ENCODE results near the gene KIAA1671. TPM values are rescaled to one million over a fixed set of nuclear protein-coding genes. Genes with fewer than 3 reads are reported as not detected.
"Not testable (repeated sequence)": the region's sequence is repeated elsewhere in the genome, so short reads cannot be mapped to it uniquely, and the experiment has no call there.

KIAA1671 gene
- total RNA-seq, 3 donors from 2014 or later: 9.8 to 62.8 (median 36.4) TPM

DNA sequence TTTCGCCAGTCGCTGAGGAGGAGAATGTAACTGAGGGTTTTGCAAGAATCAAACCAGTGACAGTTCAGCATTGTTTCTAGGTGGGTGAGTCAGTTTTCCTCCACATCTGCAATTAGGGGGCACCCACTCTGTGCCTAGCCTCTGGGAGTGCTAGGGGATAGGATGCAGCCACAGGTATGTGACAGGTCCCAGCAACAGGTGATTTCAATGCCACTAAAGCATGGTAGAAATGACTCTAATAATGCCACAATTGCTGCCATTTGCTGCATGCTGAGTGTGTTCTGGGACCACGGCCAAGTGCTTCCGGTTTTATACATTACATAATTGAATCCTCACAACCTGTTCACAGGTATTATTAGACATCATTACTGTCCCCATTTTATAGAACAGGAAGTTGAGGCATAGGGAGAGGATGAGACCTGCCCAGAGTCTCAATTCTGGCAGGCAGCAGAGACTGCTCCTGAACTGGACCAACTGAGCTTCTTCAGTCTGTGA lies 267.5 kb downstream of the KIAA1671 start:
- Histone ChIP-seq H3K27ac (no peak overlapping the region), H3K4me3 (no peak overlapping the region), H3K4me1 (no peaks in the 10 kb centered on the region), H3K36me3 (no peaks in the 10 kb centered on the region), H3K9me3 (no peaks in the 10 kb centered on the region), H3K27me3 (no peaks in the 10 kb centered on the region)
- intact Hi-C loops (cut with DNase I; ENCODE audit: low total_unique reads): no loop called here
- TF ChIP-seq POLR2A (IDR thresholded peaks at IDR 0.05) (no peak), POLR2AphosphoS5 (IDR thresholded peaks at IDR 0.05) (no peak)
- TF ChIP-seq, protein P1, sequence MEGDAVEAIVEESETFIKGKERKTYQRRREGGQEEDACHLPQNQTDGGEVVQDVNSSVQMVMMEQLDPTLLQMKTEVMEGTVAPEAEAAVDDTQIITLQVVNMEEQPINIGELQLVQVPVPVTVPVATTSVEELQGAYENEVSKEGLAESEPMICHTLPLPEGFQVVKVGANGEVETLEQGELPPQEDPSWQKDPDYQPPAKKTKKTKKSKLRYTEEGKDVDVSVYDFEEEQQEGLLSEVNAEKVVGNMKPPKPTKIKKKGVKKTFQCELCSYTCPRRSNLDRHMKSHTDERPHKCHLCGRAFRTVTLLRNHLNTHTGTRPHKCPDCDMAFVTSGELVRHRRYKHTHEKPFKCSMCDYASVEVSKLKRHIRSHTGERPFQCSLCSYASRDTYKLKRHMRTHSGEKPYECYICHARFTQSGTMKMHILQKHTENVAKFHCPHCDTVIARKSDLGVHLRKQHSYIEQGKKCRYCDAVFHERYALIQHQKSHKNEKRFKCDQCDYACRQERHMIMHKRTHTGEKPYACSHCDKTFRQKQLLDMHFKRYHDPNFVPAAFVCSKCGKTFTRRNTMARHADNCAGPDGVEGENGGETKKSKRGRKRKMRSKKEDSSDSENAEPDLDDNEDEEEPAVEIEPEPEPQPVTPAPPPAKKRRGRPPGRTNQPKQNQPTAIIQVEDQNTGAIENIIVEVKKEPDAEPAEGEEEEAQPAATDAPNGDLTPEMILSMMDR (IDR thresholded peaks at IDR 0.05): no peak
- DNase-seq (ENCODE audit: low spot score in 2 of 2): no peak

DNA sequence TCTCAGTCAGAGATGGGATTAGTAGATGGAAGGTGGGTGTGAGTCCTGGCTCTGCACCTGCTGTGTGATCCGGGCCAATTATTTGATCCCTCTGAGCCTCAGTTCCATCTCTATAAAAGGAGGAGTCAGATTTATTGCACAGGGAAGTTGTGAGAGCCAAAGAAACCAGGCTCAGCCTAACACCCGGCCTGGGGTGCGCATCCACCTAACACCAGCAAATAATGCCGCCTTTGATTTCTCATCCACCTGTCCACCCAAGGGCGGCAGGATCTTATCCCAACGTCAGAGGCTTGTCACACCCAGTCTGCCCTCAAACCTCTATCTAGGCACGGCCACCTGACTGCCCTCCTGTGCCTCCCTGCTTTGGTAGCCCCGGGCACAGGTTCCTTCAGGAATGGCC lies 269.3 kb downstream of the KIAA1671 start:
- TF ChIP-seq POLR2AphosphoS5 (IDR thresholded peaks at IDR 0.05) (no peak), POLR2A (IDR thresholded peaks at IDR 0.05) (no peak)
- TF ChIP-seq, protein P1 (IDR thresholded peaks at IDR 0.05): no peak
- Histone ChIP-seq H3K4me1 (no peaks in the 10 kb centered on the region), H3K36me3 (no peaks in the 10 kb centered on the region), H3K9me3 (no peaks in the 10 kb centered on the region), H3K4me3 (no peak overlapping the region), H3K27me3 (no peaks in the 10 kb centered on the region), H3K27ac (no peak overlapping the region)
- no peak for DNase-seq (ENCODE audit: low spot score in 2 of 2)
- intact Hi-C loops (cut with DNase I; ENCODE audit: low total_unique reads): no loop called here

DNA sequence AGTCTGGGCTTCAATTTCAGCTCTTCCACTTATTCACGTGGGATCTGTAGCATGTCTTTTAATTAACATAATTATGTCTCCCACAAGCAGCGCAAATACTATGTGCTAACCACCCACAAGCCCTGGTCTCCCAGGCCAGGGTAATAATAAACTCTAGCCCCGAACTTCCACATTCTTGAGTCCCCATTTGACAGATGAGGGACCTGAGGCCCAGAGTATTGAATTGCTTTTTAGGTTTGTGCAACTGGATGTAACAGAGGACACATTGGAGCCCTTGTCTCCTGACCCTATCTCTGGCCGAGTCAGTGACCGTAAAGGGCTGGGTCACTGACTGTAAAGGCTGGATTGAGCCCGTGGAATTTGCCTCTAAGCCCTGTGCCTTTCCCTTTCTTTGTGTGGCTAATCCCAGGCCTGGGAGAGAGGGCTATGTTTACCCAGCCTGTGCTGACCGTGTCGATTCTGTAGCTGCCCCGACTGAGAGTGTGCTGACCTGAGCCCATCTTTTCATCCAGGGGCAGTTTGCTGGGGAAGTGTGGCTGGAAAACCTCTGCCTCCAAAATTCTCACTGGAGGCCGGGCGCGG lies 270.8 kb downstream of the KIAA1671 start:
- no peak for DNase-seq (ENCODE audit: low spot score in 2 of 2)
- Histone ChIP-seq H3K36me3 (no peaks in the 10 kb centered on the region), H3K4me1 (no peaks in the 10 kb centered on the region), H3K4me3 (no peak overlapping the region), H3K9me3 (no peaks in the 10 kb centered on the region), H3K27ac (no peak overlapping the region), H3K27me3 (no peaks in the 10 kb centered on the region)
- TF ChIP-seq POLR2AphosphoS5 (IDR thresholded peaks at IDR 0.05) (no peak), POLR2A (IDR thresholded peaks at IDR 0.05) (no peak)
- TF ChIP-seq, protein P1 (IDR thresholded peaks at IDR 0.05): no peak
- intact Hi-C loops (cut with DNase I; ENCODE audit: low total_unique reads): no loop called here

DNA sequence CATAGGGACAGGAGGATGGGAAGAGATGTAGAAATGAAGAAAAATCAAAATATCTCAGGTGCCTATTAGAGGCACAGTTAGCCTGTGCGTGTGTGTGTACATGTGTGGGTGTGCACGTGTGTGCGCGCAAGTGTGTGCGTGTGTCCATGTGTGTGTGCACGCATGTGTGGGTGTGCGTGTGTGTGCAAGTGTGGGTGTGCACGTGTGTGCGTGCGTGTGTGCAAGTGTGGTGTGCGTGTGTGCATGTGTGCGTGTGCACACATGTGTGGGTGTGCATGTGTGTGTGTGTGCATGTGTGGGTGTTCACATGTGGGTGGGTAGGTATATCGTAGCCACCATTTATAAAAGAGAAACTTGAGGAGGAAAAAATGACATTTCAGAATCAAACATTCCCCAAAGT lies 276.3 kb downstream of the KIAA1671 start:
- no peak for TF ChIP-seq POLR2AphosphoS5 (IDR thresholded peaks at IDR 0.05)
- TF ChIP-seq, protein P1 (IDR thresholded peaks at IDR 0.05): no peak
- TF ChIP-seq POLR2A (IDR thresholded peaks at IDR 0.05): no peak
- no peak for DNase-seq (ENCODE audit: low spot score in 2 of 2)
- Histone ChIP-seq H3K4me1 (no peaks in the 10 kb centered on the region), H3K4me3 (no peak overlapping the region), H3K9me3 (no peaks in the 10 kb centered on the region), H3K27me3 (no peaks in the 10 kb centered on the region), H3K36me3 (no peaks in the 10 kb centered on the region), H3K27ac (no peak overlapping the region)
- intact Hi-C loops (cut with DNase I; ENCODE audit: low total_unique reads): no loop called here

DNA sequence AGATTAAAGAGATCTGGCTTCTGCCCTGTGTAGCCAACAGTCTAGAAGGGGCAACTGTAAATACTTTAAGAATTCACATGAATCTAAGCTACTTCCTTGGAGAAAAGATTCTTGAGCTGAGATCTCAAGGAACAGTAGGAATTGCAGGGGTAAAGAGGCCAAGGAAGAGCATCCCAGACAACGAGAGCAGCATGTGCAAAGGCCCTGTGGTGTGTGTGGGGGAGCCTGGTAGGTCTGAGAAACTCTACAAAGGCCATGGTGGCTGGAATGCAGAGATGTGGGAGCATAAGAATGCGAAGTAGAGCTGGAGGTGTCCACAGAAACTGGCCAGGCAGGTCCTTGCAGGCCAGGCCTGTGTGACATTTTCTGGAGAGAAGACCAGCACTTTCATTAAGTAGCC lies 278.2 kb downstream of the KIAA1671 start:
- H3K27ac ChIP-seq; H3K36me3 ChIP-seq; H3K4me3 ChIP-seq; H3K27me3 ChIP-seq; DNase-seq (ENCODE audit: low spot score in 2 of 2); H3K9me3 ChIP-seq; H3K4me1 ChIP-seq; intact Hi-C loops (cut with DNase I; ENCODE audit: low total_unique reads): not testable (repeated sequence)

Data from breast epithelium (tissue), 4 donors.